ENCODE results near the gene NT5C.

The NT5C gene

DNA sequence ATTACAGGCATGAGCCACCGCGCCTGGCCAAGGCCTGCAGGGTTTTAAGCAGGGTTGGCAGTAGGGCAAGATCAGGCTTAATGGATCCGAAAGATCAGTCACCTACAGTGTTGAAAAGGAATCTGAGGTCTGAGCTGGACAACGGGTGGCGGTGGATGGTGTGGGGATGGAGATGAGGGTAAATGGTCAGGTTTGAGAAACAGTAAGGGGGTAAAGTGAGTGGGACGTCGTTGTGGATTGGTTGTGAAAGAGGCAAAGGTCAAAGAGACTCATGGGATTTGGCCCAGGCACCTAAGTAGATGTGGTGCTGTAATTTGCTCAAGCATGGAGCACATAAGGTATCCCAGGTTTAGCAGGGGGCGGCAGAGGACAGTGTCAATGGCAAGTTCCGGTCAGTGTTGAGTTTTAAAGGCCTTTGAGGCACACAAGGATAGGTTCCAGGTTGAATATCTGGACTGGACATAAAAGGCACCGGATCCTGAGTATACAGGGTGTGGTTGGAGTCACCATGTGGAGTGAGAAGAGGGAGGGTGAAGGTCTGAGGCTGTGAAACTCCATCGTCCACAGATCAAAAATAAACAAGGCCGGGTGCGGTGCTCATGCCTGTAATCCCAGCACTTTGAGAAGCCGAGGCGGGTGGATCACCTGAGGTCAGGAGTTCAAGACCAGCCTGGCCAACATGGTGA is 44.9 kb downstream of the NT5C start:
- no peaks in the 10 kb centered on the region for H3K9me3 Mint-ChIP-seq
- peaks cover 5% of the 10 kb centered on the region for H3K27me3 Mint-ChIP-seq
- H3K27ac Mint-ChIP-seq = no peak overlapping the region
- H3K36me3 Mint-ChIP-seq = no peaks in the 10 kb centered on the region
- ATAC-seq (ENCODE audit: low read depth) (no peak), DNase-seq (ENCODE audit: low spot score in 2 of 2) (no peak)
- peak overlapping the region; percentile 56 for H3K4me3 Mint-ChIP-seq
- peaks cover 16% of the 10 kb centered on the region for H3K4me1 Mint-ChIP-seq

DNA sequence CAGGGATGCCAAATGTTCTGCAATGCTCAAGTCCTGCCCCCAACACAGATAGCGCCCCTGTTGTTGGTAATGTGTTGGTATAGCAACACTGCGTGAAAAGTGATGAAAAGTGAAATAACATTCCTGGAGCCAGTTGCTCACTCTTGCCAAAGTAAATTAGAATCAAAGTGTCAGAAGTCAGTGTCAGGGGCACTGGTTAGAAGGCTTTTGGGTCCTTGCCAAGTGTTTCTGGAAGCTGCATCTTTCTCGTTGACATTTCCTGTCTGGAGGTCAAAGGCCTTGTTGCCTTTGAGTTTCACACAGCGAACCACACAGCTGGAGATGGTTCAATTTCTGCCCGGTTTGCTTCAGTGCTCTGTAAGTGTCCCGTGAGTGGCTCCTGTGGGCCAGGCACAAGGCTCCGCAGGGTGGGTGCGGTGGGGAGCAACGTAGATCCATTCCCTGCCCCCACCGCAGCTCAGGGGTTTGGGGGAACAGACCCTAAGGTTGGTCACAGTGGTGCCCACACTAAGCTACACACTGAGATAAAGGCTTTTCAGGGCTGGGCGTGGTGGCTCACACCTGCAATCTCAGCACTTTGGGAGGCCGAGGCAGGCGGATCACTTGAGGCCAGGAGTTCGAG is 47.4 kb downstream of the NT5C start:
- no peak for ATAC-seq (ENCODE audit: low read depth)
- Mint-ChIP-seq H3K9me3 (no peaks in the 10 kb centered on the region), H3K27ac (no peak overlapping the region), H3K27me3 (peaks cover 5% of the 10 kb centered on the region), H3K4me3 (no peak overlapping the region), H3K4me1 (peaks cover 16% of the 10 kb centered on the region), H3K36me3 (no peaks in the 10 kb centered on the region)
- DNase-seq (ENCODE audit: low spot score in 2 of 2) = no peak

DNA sequence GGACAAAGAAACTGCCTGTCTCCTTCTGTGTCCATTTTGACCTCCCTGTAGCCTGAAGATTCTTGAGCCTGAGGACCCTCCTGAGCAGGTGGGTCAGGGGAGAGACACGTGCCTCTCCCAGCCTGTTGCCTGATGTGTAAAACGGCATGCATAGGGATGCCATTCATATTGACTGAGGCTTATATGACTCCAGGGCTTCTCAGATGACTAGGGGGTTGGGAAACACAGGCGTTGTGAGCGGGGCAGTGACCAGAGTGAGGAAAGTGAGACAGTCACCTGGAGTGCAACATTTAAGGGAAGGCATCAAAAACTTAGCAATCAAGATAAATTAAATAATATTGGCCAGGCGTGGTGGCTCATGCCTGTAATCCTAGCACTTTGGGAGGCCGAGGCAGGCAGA is 48.9 kb downstream of the NT5C start:
- no peak for DNase-seq (ENCODE audit: low spot score in 2 of 2)
- Mint-ChIP-seq H3K4me1 (peaks cover 14% of the 10 kb centered on the region), H3K9me3 (no peaks in the 10 kb centered on the region), H3K4me3 (no peak overlapping the region), H3K27ac (no peak overlapping the region), H3K36me3 (no peaks in the 10 kb centered on the region), H3K27me3 (peaks cover 5% of the 10 kb centered on the region)
- ATAC-seq (ENCODE audit: low read depth) = no peak

DNA sequence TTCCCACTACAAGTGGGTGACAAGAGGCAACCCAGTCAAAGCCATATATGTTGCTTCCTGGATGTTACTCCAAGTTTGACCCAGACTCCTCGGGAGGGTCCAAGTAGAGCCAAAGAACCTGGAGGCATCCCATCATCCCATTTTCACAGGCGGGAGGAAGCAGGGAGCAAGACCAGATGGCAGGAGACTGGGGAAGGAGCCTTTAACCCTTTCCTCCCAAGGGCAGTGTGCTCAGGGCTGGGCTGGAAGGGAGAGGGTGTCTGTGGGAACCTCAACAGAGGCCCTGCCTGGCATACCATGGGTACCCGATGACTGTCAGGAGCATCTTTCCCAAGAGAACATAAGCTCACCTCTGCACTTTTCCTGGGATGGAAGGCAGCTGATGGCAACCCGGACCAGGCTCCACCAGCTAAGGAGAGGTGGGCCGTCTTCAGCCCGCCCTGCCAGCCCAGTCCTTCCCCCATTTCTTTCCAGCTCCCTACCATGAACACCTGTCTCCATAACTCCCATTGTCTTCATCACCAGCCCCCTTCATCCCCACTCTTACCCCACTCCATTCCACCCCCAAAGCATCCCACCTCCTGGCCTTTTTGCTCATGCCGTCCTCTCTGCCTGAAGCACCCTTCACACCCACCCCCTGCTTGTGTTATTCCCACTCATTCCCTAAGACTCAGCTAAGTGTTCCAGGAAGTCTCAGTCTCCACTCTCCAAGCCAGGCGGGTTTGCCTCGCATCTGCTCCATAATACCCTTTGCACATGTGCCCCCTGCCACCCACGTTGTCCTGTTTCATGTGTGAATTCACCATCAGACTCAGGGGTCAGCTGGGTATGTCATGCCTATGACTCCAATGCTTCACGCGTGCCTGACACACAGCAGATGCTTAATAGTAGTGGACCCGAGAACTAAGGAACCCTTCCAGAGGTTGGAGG is 49.7 kb downstream of the NT5C start:
- Mint-ChIP-seq H3K4me1 (peaks cover 11% of the 10 kb centered on the region), H3K4me3 (no peak overlapping the region), H3K9me3 (no peaks in the 10 kb centered on the region), H3K27ac (no peak overlapping the region), H3K27me3 (peaks cover 5% of the 10 kb centered on the region), H3K36me3 (no peaks in the 10 kb centered on the region)
- ATAC-seq (ENCODE audit: low read depth) (no peak), DNase-seq (ENCODE audit: low spot score in 2 of 2) (no peak)

Data from memory B cell (primary cell).